ENCODE results near the gene SLC16A2.
"Not testable (repeated sequence)": the region's sequence is repeated elsewhere in the genome, so short reads cannot be mapped to it uniquely, and the experiment has no call there.

SLC16A2 gene

GRCh38 chrX:74448669-74449068 is 27.4 kb downstream of the SLC16A2 start:
- DNase-seq, result no peak

DNA sequence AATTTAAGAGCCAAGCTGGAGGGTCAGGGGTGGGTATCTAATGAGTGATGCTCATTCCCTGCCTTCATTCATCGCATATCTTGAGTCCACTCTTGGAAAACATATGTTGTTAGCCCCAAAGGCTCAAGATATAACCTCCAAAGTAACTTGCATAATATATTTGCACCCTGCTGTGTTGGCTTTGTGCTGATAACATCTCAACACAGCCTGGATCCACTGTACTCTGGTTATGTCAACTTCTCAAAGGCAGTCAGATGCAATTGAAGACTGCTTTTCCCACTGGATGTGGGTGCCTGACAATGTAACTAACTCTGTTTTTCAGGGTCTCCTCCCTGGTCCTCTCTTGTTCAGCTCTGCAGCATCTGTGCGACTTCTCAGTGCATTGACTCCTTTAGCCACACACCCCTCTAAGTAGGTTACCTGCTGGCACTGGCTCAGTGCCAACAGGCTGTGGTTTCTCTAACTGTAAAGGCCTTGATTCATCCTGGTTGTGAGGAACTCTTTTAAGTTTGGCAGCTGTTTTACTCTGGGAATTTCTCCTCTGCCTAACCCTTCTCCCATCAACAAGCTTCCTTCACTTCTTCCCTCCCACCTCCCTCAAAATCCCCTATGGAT is 28.1 kb downstream of the SLC16A2 start:
- DNase-seq, result peak; percentile 16 to 36

DNA sequence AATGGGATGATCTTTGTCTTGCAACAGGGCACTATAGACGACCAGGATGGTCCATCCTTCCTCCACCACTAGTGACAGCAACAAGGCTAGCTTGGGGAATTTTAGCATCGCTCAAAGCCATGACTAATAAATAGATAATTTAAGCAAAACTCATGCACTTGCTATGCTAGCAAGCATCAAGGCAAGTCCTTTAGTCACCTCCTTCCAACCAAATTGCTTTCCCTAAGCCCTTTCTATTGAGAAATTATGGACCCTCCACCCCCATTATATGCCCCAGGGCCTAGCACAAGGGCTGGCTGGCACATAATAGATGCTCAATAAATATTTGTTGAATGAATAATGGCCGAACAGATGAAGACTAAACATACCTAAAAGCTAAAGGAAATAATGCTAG is 28.6 kb downstream of the SLC16A2 start:
- DNase-seq, result no peak

- DNase-seq, result no peak
These were observed 29.6 kb downstream of the SLC16A2 start for GRCh38 chrX:74450803-74451449.

- DNase-seq, result no peak
These were observed 30.3 kb downstream of the SLC16A2 start for GRCh38 chrX:74451450-74452198.

DNA sequence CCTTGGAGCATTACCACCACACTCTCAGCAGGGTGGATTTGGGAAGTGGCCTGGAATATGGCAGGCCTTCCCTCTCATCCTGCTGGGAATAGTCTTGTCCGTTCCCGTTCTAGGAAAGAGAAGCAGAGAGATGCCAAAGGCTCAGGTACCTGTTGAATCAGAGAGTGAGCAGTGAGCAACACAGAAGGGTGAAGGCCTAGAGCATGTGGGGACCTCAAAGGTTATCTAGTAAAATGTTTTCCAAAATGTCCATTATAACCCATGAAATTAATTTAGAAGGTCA is 30.8 kb downstream of the SLC16A2 start:
- DNase-seq, result no peak

- no peak for DNase-seq
These were observed 31.9 kb downstream of the SLC16A2 start for GRCh38 chrX:74453178-74453577.

DNA sequence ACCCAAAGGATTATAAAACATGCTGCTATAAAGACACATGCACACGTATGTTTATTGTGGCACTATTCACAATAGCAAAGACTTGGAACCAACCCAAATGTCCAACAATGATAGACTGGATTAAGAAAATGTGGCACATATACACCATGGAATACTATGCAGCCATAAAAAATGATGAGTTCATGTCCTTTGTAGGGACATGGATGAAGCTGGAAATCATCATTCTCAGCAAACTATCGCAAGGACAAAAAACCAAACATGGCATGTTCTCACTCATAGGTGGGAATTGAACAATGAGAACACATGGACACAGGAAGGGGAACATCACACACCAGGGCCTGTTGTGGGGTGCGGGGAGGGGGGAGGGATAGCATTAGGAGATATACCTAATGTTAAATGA is 32.9 kb downstream of the SLC16A2 start:
- not testable (repeated sequence) for DNase-seq

- no peak for DNase-seq
These were observed 37.4 kb downstream of the SLC16A2 start for GRCh38 chrX:74458736-74459135.

DNA sequence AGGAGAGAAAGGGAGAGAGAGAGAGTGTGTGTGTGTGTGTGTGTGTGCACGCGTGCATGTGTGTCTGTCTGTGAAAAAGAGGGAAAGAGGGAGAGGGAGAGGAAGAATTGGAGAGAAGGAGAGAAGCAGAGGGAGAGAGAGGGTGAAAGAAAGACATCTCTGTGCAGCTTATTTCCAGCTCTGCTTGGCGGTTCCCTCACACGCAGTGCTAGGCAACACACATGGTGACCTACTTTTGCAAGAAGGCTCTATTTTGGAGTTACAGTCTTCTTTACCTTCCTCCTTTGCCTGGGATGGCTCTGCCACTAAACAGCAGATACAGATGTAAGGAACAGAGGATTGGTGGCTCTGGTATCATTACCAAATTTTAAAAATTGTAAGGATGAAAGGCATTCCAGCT is 40.1 kb downstream of the SLC16A2 start:
- DNase-seq, result no peak

DNA sequence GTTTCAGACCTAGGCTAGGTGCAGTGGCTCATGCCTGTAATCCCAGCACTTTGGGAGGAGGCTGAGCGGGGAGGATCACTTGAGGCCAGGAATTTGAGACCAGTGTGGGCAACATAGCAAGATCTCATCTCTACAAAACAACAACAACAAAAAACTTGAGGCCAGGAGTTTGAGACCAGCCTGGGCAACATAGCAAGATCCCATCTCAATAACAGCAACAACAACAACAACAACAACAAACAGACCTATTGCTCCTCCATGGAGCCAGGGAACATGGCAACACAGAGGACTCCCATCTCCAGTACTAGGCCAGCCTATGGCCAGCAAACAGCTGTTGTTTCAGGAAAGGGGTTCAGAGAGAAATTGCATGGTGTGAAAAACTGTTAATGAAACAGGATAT is 43.4 kb downstream of the SLC16A2 start:
- no peak for DNase-seq

DNA sequence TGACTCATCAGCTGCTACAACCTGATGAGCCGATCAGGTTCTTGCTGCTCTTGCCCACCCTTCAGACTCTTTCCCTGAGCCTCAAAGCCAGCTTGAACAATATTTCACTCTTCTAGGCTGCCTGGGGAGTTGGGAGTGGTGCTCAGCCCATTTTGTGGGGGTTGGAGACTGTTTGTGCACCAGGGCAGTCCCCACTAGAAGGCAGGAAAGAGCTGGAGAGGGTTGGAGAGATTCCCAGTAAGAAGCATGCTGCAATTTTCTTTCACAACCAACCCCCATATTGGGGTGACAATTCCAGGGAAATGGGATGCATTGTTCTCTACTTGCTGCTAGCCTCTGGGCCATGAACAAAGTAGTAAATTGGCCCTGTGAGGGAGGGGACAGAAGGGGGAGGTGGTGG is 44.1 kb downstream of the SLC16A2 start:
- DNase-seq, result no peak

DNA sequence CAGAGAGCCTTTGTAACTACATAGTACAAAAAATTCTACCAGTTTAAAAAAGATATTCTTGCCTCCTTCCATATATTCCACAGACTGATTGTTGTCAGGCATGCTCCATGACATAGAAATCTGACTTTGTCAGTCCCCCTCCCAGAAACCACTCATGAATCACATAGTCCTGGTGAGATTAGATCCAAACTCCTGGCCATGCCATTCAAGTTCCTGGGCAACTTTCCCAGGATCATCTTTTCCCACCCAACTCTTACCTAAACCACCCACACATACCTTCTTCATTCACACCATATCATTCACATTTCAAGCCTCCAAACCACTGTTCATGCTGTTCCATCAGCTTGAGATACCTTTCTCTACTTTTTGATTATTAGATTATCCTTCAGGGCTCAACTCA is 46.4 kb downstream of the SLC16A2 start:
- DNase-seq, result no peak

GRCh38 chrX:74473116-74473515 is 51.8 kb downstream of the SLC16A2 start:
- DNase-seq, result not testable (repeated sequence)

DNA sequence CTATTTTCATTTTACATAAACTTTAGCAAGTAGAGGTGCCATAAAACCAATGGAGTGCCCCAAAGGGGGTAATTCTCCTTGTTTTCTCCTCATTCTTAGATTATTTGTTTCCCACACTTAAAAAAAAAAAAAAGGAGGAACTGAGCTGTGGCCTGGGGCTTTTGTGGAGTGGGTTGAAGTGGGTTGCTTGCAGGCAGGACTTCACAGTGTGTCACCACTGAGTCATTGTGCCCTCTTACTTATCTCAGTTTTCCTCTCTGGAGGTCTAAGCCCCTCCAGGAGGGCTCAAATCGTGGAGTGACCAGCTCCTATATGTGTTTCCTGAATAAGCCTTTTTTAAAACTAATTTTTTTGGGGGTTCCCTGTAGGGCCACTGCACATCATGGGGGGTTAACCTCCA is 69.0 kb downstream of the SLC16A2 start:
- no peak for DNase-seq

GRCh38 chrX:74492720-74493201 is 71.5 kb downstream of the SLC16A2 start:
- DNase-seq, result peak; percentile 0 to 5

DNA sequence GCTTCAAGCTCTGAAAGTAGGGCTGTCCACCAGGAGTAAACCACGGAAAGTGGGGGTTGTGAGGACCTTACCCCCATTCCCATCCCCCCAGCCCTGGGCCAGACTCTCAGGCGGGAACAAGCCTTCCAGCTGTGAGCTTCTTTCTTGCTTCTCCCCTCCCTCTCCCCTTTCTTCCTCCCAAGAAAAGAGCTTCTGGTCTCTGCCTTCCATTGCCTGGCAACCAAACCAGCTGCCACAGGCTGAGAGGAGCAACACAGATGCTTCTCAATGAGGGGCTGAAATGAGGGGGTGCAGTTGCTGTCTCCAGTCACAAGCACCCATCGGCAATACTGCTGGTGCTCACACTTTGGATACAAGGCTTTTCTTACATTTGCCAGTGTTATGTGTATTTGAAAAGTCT is 72.5 kb downstream of the SLC16A2 start:
- DNase-seq, result no peak

GRCh38 chrX:74498924-74499323 is 77.6 kb downstream of the SLC16A2 start:
- no peak for DNase-seq

- DNase-seq, result no peak
These were observed 78.8 kb downstream of the SLC16A2 start for GRCh38 chrX:74500067-74500466.

DNA sequence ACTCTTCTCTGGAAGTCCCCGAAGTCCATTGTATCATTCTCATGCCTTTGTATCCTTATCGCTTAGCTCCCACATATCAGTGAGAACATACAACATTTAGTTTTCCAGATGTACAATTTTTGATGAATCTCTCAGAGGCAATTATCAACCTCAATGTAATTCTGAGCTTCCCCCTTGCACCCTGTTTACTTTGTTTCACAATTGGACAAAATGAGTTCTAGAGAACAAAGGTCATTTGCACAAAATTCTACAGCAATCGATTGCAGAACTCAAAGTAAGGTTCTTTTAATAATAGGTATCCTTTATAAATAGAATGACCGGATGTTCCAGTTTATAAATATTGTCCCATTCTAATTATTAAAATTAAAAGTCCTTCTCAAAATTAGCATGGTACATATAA is 79.3 kb downstream of the SLC16A2 start:
- DNase-seq, result no peak

- no peak for DNase-seq
These were observed 84.1 kb downstream of the SLC16A2 start for GRCh38 chrX:74505437-74505836.

DNA sequence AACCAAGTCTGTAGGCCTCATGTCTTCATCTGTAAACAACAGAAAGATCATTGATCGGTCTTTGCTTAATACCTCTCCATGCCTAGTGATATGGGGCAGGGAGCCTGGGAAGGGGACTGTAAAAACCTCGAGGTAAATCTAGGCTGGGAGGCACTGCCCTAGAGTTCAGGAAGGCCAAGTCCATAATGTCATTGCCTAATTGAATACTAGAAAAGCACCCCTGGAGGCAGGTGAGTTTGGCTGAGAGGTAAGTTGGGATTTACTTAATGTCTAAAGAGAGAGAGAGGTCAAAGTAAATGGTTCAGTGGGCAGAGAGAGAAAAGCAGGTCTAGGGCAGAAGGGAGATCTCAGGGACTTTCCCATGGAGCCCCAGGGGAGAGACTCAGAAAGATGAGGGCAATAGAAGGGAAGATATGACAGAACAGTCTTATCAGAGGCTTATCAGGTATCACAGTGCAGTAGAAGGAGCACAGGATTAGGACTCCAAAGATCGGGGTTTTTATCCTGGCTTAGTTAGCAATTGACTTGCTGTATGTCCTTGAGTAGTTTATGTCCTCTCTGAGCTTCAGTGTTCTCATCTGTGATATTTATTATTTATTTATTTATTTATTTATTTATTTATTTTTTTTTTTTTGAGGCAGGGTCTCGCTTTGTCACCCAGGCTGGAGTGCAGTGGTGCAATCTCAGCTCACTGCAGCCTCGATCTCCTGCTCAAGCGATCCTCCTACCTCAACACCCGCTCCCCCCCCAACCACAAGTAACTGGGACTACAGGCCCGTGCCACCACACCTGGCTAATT is 85.2 kb downstream of the SLC16A2 start:
- DNase-seq, result no peak

DNA sequence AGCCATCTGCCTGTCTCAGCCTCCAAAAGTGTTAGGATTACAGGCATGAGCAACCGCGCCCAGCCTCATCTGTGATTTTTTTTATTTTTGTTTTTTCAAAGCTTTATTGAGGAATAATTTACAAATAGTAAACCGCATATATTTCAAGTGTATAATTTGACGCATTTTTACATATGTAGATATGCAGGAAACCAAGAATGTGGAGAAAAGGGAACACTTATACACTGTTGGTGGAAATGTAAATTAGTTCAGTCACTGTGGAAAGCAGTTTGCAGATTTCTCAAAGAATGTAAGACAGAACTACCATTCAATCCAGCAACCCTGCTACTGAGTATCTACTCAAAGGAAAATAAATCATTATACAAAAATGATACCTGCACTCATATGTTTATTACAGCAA is 85.9 kb downstream of the SLC16A2 start:
- no peak for DNase-seq

- no peak for DNase-seq
These were observed 88.7 kb downstream of the SLC16A2 start for GRCh38 chrX:74509989-74510388.

Measured in activated CD4-positive, alpha-beta T cell treated with anti-CD3 and anti-CD28 coated beads, Interleukin-2, amount 50 U/mL, for 4 hours (primary cell).